KMS-11 (cell line): ENCODE measurements around the gene METRN.

Experiments used
- H2AFZ ChIP-seq: fragments of 200-600 bp; sonication (generic); 2 replicates; pipeline ENCODE4 v1.6.1; 2016; ENCODE audit warnings: antibody characterized with exemption, mixed run types, low read depth
- H3K27ac ChIP-seq: fragments of 200-600 bp; sonication (generic); 2 replicates; pipeline ENCODE4 v1.6.1; 2016; ENCODE audit warnings: mild to moderate bottlenecking, mixed run types
- H3K27me3 ChIP-seq: fragments of 200-600 bp; sonication (generic); 2 replicates; pipeline ENCODE4 v1.6.1; 2017; ENCODE audit warnings: mild to moderate bottlenecking, low read depth, mixed run types, moderate library complexity; ENCODE audit not compliant: insufficient read depth
- H3K36me3 ChIP-seq: fragments of 200-600 bp; sonication (generic); 2 replicates; pipeline ENCODE4 v1.6.1; 2017; ENCODE audit warnings: mild to moderate bottlenecking, mixed run types; ENCODE audit not compliant: insufficient read depth
- H3K4me1 ChIP-seq: fragments of 200-600 bp; sonication (generic); 2 replicates; pipeline ENCODE4 v1.6.1; 2016; ENCODE audit warnings: mild to moderate bottlenecking, low read depth, mixed run types; ENCODE audit not compliant: poor library complexity, severe bottlenecking
- H3K4me2 ChIP-seq: fragments of 200-600 bp; sonication (generic); 2 replicates; pipeline ENCODE4 v1.7.0; 2016; ENCODE audit warnings: mild to moderate bottlenecking, mixed run types
- H3K4me3 ChIP-seq: fragments of 200-600 bp; sonication (generic); IDR thresholded peaks from 2 replicates; pipeline ENCODE4 v1.6.1; 2017; ENCODE audit warnings: low read depth, low read length, mixed read lengths; ENCODE audit not compliant: insufficient read depth
- H3K79me2 ChIP-seq: fragments of 200-600 bp; sonication (generic); 2 replicates; pipeline ENCODE4 v1.6.1; 2016; ENCODE audit warnings: low read depth, mixed run types; ENCODE audit not compliant: insufficient read depth
- H3K9ac ChIP-seq: fragments of 200-600 bp; sonication (generic); 2 replicates; pipeline ENCODE4 v1.6.1; 2016; ENCODE audit warnings: mild to moderate bottlenecking, mixed run types
- H4K20me1 ChIP-seq: fragments of 200-600 bp; sonication (generic); 2 replicates; pipeline ENCODE4 v1.6.1; 2016; ENCODE audit warnings: mild to moderate bottlenecking, mixed run types; ENCODE audit not compliant: insufficient read depth
- TF ChIP-seq, protein P1 (sequence below): fragments of 200-600 bp; sonication (generic); conservative IDR thresholded peaks from 2 replicates; pipeline ENCODE4 v1.6.1; 2017; ENCODE audit warnings: low read depth, mild to moderate bottlenecking, antibody characterized with exemption, low read length, moderate library complexity, mixed read lengths

The METRN gene

DNA sequence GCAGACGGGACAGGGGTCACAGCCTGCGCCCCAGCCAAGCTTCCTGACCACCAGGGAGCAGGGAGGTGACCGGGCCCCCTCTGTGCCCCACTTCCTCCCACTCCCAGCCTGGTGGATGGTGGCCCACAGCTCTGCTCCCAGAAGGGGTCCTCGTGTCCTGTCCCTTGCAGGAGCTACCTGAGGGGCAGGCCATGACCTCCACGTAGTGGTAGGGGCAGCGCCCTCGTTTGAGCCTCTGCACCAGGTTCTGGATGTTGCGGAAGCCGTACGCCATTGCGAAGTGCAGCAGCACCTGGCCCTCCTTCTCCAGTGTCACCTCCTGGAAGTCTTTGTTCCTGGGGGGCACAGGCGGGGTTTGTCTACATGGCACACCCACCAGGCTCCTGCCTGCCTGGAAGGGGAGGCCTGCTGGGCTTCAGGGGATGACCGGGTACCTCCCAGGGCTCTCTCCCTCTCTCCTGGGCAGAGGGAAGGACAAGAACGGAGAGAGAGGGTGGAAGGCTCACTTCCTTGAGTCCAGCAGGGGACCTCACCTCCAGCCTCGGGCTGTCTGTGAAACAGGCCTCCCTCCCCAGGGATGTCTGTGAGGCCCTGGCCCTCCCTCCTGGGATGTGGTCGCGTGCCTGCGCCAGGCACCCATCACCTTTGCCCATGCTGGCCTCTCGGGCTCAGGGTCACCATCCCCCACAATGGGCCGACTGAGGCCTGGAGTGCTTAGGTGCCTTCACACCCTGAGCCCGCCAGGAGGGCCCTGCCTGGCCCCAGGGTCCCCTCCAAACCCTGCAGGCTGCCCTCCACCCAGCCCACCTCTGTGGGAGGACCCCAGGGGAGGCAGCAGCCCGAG is 16.0 kb downstream of the METRN start:
- H3K36me3 ChIP-seq, result no peaks in the 10 kb centered on the region
- no peaks in the 10 kb centered on the region for H3K79me2 ChIP-seq
- TF ChIP-seq, protein P1, sequence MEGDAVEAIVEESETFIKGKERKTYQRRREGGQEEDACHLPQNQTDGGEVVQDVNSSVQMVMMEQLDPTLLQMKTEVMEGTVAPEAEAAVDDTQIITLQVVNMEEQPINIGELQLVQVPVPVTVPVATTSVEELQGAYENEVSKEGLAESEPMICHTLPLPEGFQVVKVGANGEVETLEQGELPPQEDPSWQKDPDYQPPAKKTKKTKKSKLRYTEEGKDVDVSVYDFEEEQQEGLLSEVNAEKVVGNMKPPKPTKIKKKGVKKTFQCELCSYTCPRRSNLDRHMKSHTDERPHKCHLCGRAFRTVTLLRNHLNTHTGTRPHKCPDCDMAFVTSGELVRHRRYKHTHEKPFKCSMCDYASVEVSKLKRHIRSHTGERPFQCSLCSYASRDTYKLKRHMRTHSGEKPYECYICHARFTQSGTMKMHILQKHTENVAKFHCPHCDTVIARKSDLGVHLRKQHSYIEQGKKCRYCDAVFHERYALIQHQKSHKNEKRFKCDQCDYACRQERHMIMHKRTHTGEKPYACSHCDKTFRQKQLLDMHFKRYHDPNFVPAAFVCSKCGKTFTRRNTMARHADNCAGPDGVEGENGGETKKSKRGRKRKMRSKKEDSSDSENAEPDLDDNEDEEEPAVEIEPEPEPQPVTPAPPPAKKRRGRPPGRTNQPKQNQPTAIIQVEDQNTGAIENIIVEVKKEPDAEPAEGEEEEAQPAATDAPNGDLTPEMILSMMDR, result no peak
- H3K27me3 ChIP-seq, result no peaks in the 10 kb centered on the region
- H3K9ac ChIP-seq, result no peak overlapping the region
- H3K4me3 ChIP-seq, result no peak overlapping the region
- no peak overlapping the region for H3K27ac ChIP-seq
- H4K20me1 ChIP-seq, result no peaks in the 10 kb centered on the region
- H3K4me2 ChIP-seq, result no peak overlapping the region
- H3K4me1 ChIP-seq, result peaks cover 38% of the 10 kb centered on the region
- no peak overlapping the region for H2AFZ ChIP-seq

DNA sequence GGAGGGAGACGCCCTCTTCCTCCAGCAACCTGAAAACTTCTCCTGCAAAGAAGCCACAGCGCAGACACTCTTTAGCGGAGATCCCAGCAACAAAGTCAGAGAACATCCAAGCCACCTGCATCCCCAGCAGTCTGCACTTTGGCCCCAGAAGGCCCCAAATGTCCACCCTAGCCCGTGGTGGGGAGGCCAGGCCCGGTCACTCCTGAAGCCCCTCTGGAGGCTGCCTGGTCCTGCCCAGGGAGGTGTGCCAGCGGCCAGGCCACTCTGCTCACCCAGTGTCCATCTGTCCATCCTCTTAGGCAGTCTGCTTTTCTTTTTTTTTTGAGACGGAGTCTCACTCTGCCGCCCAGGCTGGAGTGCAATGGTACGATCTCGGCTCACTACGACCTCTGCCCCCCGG is 17.4 kb downstream of the METRN start:
- TF ChIP-seq, protein P1, result no peak
- no peak overlapping the region for H3K4me3 ChIP-seq
- H3K27ac ChIP-seq, result no peak overlapping the region
- H4K20me1 ChIP-seq, result no peaks in the 10 kb centered on the region
- H3K27me3 ChIP-seq, result no peaks in the 10 kb centered on the region
- H3K79me2 ChIP-seq, result no peaks in the 10 kb centered on the region
- H3K9ac ChIP-seq, result no peak overlapping the region
- H3K36me3 ChIP-seq, result no peaks in the 10 kb centered on the region
- peaks cover 44% of the 10 kb centered on the region for H3K4me1 ChIP-seq
- H2AFZ ChIP-seq, result no peak overlapping the region
- no peak overlapping the region for H3K4me2 ChIP-seq

DNA sequence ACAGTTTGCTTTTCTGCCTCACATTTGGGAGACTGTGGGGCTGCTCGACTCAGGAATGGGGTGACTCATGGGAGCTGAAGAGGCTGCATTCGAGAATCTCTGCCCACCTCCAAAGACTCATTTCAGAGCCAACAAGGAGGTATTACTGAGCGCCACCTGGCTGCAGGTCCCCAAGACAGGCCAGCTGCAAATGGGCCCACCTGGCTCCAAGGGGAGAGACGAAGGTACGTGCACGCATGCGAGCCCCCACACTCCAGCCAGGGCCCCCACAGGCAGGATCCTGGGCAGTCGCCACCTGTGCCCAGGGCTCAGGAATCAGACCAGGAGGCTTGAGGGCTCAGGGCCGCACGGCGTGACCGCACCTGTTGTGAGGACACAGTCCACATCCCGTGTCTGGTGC is 18.0 kb downstream of the METRN start:
- Histone ChIP-seq H3K4me2 (no peak overlapping the region), H3K4me1 (peaks cover 49% of the 10 kb centered on the region), H3K36me3 (no peaks in the 10 kb centered on the region)

DNA sequence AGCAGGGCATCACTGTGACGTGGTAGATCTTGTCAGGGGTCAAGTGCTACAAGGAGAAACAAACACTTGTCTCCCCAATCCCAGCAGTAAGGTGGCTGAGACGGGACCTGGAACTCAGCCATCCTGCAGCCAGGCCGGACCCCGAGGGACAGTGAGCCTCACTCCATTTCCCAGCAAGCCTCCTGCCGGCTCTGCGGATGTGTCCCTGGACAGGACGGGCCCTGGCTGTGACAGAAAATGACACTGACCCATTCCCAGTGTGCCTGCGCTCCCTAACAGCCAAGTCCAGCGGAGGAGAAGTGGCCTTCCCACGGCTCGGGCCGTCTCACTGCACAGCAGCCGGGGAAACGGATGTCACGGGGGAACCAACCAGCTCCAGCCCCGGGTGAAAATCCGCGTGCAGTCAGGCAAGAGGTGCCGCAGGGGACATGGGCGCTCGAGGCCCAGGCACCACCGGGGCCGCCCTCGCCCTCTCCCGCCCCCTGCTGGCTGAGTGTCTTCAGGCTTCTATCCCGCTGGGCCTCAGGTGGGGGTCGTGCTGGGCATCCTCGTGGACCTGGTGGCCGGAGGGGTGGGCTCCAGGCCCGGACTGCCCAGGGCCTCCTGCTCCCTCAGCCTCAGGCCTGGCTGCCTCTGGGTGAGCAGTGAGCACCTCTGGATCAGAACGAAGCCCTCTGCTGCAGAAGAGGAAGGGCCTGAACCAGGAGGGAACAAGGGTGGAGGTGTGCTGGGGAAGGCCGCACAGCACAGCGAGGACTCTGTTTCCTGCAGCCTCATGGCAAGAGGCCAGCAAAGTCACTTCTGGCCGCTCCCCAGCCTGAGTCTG is 18.7 kb downstream of the METRN start:
- Histone ChIP-seq H3K4me1 (peaks cover 49% of the 10 kb centered on the region), H3K27me3 (no peaks in the 10 kb centered on the region), H2AFZ (no peak overlapping the region), H3K36me3 (no peaks in the 10 kb centered on the region), H4K20me1 (no peaks in the 10 kb centered on the region), H3K79me2 (no peaks in the 10 kb centered on the region), H3K9ac (no peak overlapping the region), H3K27ac (no peak overlapping the region), H3K4me2 (peak overlapping the region; percentile 98; the same call in 1 of the 2 replicates), H3K4me3 (no peak overlapping the region)
- TF ChIP-seq, protein P1, result no peak

More for the DNA sequence above, 18.0 kb downstream of the METRN start:
- Histone ChIP-seq H3K9ac (no peak overlapping the region), H3K27ac (no peak overlapping the region), H2AFZ (no peak overlapping the region), H3K27me3 (no peaks in the 10 kb centered on the region), H3K4me3 (no peak overlapping the region), H3K79me2 (no peaks in the 10 kb centered on the region), H4K20me1 (no peaks in the 10 kb centered on the region)
- TF ChIP-seq, protein P1, result no peak
